D721Med (cell line): ENCODE data around the gene TSPEAR.
"Not testable (repeated sequence)": the region's sequence is repeated elsewhere in the genome, so short reads cannot be mapped to it uniquely, and the experiment has no call there.

Source experiments
- DNase-seq: peaks from one replicate; pipeline ENCODE4 v3.0.0; 2011; ENCODE audit warnings: low spot score; ENCODE audit not compliant: insufficient read length
- FAIRE-seq: peaks from 2 replicates; lab custom pipeline; 2011; peaks lifted over from hg19 to GRCh38; lab: Jason Lieb, UNC
- TF ChIP-seq, protein P1 (sequence below): IDR thresholded peaks from 2 replicates; pipeline ENCODE4 v1.5.1; 2012; ENCODE audit warnings: mild to moderate bottlenecking, control low read depth; ENCODE audit not compliant: insufficient read depth; ENCODE audit errors: missing control alignments

TSPEAR gene

GRCh38 chr21:44603911-44604310 lies 107.5 kb downstream of the TSPEAR start:
- no peak for DNase-seq
- no peak for FAIRE-seq
- TF ChIP-seq, protein P1, sequence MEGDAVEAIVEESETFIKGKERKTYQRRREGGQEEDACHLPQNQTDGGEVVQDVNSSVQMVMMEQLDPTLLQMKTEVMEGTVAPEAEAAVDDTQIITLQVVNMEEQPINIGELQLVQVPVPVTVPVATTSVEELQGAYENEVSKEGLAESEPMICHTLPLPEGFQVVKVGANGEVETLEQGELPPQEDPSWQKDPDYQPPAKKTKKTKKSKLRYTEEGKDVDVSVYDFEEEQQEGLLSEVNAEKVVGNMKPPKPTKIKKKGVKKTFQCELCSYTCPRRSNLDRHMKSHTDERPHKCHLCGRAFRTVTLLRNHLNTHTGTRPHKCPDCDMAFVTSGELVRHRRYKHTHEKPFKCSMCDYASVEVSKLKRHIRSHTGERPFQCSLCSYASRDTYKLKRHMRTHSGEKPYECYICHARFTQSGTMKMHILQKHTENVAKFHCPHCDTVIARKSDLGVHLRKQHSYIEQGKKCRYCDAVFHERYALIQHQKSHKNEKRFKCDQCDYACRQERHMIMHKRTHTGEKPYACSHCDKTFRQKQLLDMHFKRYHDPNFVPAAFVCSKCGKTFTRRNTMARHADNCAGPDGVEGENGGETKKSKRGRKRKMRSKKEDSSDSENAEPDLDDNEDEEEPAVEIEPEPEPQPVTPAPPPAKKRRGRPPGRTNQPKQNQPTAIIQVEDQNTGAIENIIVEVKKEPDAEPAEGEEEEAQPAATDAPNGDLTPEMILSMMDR: no peak

DNA sequence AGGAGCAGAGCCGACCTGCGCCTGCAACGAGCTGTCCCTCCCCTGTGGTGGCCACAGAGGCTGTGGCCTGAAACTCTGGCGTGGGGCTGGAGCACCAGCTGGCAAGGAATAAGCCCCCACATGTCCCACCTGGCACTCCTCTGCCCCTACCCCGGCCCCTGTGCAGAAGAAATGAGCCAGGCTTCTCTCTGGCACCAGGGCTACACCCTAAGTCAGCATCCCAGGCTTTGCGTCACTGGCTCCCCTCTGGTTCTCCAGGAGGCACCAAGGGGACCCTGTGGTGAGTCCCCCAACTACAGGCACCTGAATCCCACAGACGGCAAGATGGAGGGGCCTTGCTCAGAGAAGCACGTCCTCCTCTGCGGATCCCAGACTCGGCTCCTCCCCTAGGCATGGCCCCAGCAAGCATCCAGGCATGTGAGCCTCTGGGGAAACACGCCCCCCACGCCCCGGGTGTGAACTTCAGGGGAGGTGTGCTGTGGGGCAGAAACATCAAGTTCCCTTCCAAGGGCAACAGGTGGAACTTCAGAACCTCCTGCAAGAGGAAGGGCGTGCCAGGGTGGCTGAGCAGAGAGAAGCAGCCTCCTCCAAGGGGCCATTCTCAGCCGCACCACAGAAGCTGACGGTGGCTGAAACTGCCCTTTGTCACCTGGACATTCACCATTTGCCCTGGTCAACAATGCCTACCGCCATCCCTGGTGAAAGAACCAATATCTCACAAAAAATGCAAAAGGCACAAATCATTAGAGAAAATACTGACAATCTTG lies 108.1 kb downstream of the TSPEAR start:
- FAIRE-seq: no peak
- DNase-seq: no peak
- TF ChIP-seq, protein P1: no peak

DNA sequence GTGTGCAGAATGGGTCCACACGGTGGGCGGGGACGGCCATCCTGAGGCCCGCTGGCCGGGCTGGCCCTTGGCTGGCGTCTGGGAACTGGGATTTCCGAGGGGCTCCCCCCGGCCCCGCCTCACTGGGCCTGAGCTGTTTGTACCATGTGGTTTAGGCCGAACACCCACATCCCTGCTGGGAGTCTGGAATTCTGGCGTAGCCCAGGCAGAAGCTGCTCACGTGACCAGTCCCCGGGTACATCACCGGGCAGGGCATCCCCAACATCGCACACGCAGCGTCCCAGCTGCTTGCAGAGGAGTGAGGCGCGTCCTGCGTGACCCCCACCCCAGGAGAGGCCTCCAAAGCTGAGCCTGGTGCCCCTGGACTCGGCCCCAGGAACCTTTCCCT lies 108.9 kb downstream of the TSPEAR start:
- TF ChIP-seq, protein P1: no peak
- FAIRE-seq (no peak), DNase-seq (no peak)

- TF ChIP-seq, protein P1: no peak
- no peak for DNase-seq
- no peak for FAIRE-seq
Observed at GRCh38 chr21:44601596-44602462, 109.5 kb downstream of the TSPEAR start.

- not testable (repeated sequence) for DNase-seq, FAIRE-seq
Observed at GRCh38 chr21:44601091-44601490, 110.3 kb downstream of the TSPEAR start.

GRCh38 chr21:44600118-44600978 lies 111.0 kb downstream of the TSPEAR start, which contains the start of gene KRTAP10-7:
KRTAP10-7 (plus strand) TSS chr21:44600597; CDS start chr21:44600622, 25 bp downstream.
- FAIRE-seq, DNase-seq: not testable (repeated sequence)

DNA sequence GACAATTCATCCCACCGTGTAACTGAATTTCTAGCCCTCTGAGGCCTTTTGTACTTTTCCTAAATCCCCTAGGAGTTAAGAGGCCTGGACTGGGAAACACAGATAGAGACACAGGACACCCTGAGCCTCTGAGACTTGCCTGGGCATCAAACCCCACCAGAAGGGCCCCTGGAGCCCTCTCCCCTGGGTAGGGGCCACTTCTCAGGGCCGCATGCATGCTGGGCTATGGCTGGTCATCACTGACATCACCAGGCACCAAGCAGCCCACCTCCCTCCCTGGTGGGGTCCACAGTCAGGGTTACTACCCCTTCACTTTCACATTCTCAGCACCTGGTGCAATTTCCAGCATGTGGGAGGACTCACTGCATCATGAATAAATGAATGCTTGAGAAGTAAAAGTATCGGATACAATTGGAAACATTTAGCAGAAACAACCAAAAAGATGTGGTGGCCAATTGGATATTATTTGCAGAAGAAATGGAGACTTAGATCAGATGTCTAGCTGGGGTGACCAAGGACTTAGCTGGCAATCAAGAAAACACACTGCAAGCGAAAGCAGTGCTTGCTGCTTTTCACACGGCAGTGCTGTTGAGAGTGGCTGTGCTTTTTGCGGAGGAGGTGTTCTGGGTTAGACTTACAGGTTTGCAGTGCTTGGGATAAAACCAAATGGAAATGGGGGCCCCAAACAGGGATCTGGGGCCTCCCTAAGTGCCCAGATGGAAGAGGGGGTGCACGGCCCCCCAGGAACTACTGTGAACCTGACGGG lies 111.9 kb downstream of the TSPEAR start:
- TF ChIP-seq, protein P1: no peak
- DNase-seq: no peak
- no peak for FAIRE-seq
